ENCODE data around the gene NRXN2. TPM values are rescaled to one million over a fixed set of nuclear protein-coding genes. Genes with fewer than 3 reads are reported as not detected.
A peak's percentile ranks its signal among the peaks of the same experiment; 100 is the strongest.

Gene NRXN2
- total and polyA plus RNA-seq, 2 of the 13 experiments (the other 11 are each of a cell fraction or from before 2014, with no cell fraction given) = not detected

- TF ChIP-seq MLX (CRISPR knock-in tag; IDR thresholded peaks at IDR 0.05) (no peak), KDM2A (CRISPR knock-in tag; IDR thresholded peaks at IDR 0.05; ENCODE audit: borderline replicate concordance, low read depth) (no peak), PHF21A (CRISPR knock-in tag; IDR thresholded peaks at IDR 0.05) (0 out of 2 replicates have a peak, but pooled peaks have one; percentile 27), ZNF597 (CRISPR knock-in tag; IDR thresholded peaks at IDR 0.05) (no peak), ZNF782 (CRISPR knock-in tag; IDR thresholded peaks at IDR 0.05; ENCODE audit: borderline replicate concordance) (no peak), ZNF598 (CRISPR knock-in tag; IDR thresholded peaks at IDR 0.05; ENCODE audit: borderline replicate concordance) (0 out of 2 replicates have a peak, but pooled peaks have one; percentile 19), SIX1 (CRISPR knock-in tag; IDR thresholded peaks at IDR 0.05; ENCODE audit: borderline replicate concordance) (no peak), ZNF7 (CRISPR knock-in tag; IDR thresholded peaks at IDR 0.05) (no peak)
Observed at GRCh38 chr11:64566915-64567891, 155.8 kb downstream of the NRXN2 start (continued).
